Peyer's patch (tissue), 4 donors: ENCODE data around the gene BMAL2.

Experiments used
- CTCF ChIP-seq, 6 experiments: fragments of 450-650 bp in 4 of 6; fragments of 200-600 bp in 2 of 6; sonication (generic) in 1 of 6; IDR thresholded peaks; one replicate each; pipeline ENCODE4 v1.5.1; 2017 to 2019; ENCODE audit warnings: antibody characterized with exemption in 6 of 6, mild to moderate bottlenecking in 3 of 6, moderate library complexity in 1 of 6
- POLR2A ChIP-seq, 2 donors: fragments of 450-650 bp; IDR thresholded peaks; one replicate each; pipeline ENCODE4 v1.5.1; 2017; ENCODE audit warnings: antibody characterized with exemption in 2 of 2, mild to moderate bottlenecking in 2 of 2, moderate library complexity in 2 of 2

DNA sequence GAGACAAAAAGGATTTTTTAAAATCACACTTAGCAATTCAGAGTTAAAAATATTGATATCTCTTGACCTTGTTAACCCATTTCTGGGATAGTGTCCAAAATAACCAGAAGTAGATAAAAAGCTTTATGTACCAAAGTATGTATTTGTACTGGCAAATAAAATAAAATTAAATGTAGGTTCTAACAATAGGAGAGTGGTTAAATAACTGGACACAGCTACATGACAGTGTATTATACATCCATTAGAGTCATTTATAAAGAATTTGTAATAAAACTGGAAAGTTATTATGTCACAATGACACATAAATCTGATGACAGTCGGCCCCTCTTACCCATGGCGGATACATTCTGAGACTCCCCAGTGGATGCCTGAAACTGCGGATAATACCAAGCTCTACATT is 34.0 kb downstream of the BMAL2 start:
- no peak for TF ChIP-seq POLR2A (IDR thresholded peaks at IDR 0.05)
- no peak for TF ChIP-seq CTCF (IDR thresholded peaks at IDR 0.05)
